ENCODE results near the gene TRPV2.

Gene TRPV2

GRCh38 chr17:16459271-16459670 lies 43.9 kb downstream of the TRPV2 start:
- TF ChIP-seq CTCF (conservative IDR thresholded peaks at IDR 0.05), result no peak
- TF ChIP-seq ZFX (IDR thresholded peaks at IDR 0.05), result no peak
- H3K27ac ChIP-seq, result no peak overlapping the region

GRCh38 chr17:16459855-16460550 lies 44.6 kb downstream of the TRPV2 start:
- H3K27ac ChIP-seq, result no peak overlapping the region
- TF ChIP-seq ZFX (IDR thresholded peaks at IDR 0.05) (no peak), CTCF (conservative IDR thresholded peaks at IDR 0.05) (no peak)

GRCh38 chr17:16460796-16461605 lies 45.6 kb downstream of the TRPV2 start:
- no peak for TF ChIP-seq CTCF (conservative IDR thresholded peaks at IDR 0.05)
- TF ChIP-seq ZFX (IDR thresholded peaks at IDR 0.05), result no peak
- H3K27ac ChIP-seq, result no peak overlapping the region

- no peak overlapping the region for H3K27ac ChIP-seq
- TF ChIP-seq ZFX (IDR thresholded peaks at IDR 0.05) (no peak), CTCF (conservative IDR thresholded peaks at IDR 0.05) (no peak)
These were observed 46.2 kb downstream of the TRPV2 start for GRCh38 chr17:16461606-16461866.

GRCh38 chr17:16462070-16462864 lies 46.9 kb downstream of the TRPV2 start:
- H3K27ac ChIP-seq, result no peak overlapping the region

GRCh38 chr17:16463358-16464302 lies 48.3 kb downstream of the TRPV2 start:
- H3K27ac ChIP-seq, result no peak overlapping the region; the same call in 1 of the 2 replicates

More at GRCh38 chr17:16462070-16462864, 46.9 kb downstream of the TRPV2 start:
- TF ChIP-seq CTCF (conservative IDR thresholded peaks at IDR 0.05), result no peak
- no peak for TF ChIP-seq ZFX (IDR thresholded peaks at IDR 0.05)

More at GRCh38 chr17:16463358-16464302, 48.3 kb downstream of the TRPV2 start:
- TF ChIP-seq ZFX (IDR thresholded peaks at IDR 0.05) (no peak), CTCF (conservative IDR thresholded peaks at IDR 0.05) (no peak)

Measured in C4-2B (cell line).